NK-92 (cell line): ENCODE results near the gene USP13.
"Not testable (repeated sequence)": the region's sequence is repeated elsewhere in the genome, so short reads cannot be mapped to it uniquely, and the experiment has no call there.

Experiments
- DNase-seq: peaks from one replicate; lab custom pipeline; 2025; ENCODE audit not compliant: unreplicated experiment; lab: John Stamatoyannopoulos, UW

Gene USP13

GRCh38 chr3:179652447-179653095, at the start of gene USP13:
Gene USP13 (plus strand): TSS chr3:179653040. CDS start chr3:179653226, 186 bp downstream.
- no peak for DNase-seq

- DNase-seq: no peak
Measured at GRCh38 chr3:179603321-179603720, 49.5 kb upstream of the USP13 start.

DNA sequence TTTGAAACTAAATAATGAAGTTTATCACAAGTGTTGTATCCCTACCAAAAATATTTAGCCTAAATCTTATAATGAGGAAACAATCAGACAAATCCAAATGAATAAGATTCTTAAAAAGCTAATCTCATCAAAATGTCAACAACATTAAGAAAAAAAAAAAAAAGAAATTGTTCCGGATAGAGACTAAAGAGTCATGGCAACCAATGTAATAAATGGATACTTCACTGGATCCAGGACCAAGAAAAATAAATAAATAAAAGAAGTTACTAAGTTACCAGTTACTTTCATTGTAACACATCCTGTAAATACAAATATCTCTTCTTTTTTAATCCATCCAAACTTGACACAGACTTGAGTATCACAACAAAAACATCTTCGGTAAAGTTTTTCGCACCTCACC, 49.0 kb upstream of the USP13 start:
- DNase-seq: no peak

GRCh38 chr3:179604321-179605078, 48.3 kb upstream of the USP13 start, which contains the start of the genes MRPL47 and NDUFB5:
Gene MRPL47 (minus strand): TSS chr3:179604638. CDS start chr3:179604624, 14 bp downstream.
Gene NDUFB5 (plus strand): TSS chr3:179604794. CDS start chr3:179604816, 22 bp downstream.
- DNase-seq: peak; percentile 69

GRCh38 chr3:179606534-179607085, 46.2 kb upstream of the USP13 start:
- no peak for DNase-seq

DNA sequence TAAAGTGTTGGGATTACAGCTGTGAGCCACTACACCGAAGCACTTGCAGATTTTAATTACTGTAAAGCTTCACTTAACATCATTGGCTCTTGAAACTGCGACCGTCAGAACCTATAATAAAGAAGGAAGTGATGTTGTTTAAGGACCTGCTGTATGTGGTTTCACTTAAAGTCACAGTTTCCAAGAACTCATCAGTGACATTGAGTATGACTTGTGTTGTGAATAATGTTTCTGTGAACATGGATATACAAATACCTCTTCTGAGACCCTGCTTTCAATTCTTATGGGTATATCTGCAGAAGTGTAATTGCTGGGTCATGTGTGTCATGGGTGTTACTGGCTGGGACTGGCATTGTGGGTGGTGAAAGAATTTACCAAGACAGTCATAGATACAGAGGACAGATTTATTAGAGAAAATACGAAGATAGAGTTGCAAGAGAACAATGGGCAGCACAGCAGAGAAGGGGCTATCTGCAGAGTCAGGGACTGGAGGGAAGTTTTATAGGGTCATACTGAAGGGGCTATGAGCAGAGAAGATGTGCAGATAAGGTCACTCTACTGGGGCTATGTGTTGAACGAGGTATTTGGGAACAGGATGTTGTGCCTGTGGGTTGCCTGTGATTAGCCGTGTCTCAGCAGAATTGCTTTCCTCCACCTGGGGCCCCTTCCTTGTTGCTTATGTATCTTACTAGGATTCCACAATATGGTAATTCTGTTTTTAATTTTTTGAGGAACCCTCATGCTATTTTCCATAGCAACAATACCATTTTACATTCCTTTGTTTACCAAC, 43.7 kb upstream of the USP13 start:
- DNase-seq: no peak

DNA sequence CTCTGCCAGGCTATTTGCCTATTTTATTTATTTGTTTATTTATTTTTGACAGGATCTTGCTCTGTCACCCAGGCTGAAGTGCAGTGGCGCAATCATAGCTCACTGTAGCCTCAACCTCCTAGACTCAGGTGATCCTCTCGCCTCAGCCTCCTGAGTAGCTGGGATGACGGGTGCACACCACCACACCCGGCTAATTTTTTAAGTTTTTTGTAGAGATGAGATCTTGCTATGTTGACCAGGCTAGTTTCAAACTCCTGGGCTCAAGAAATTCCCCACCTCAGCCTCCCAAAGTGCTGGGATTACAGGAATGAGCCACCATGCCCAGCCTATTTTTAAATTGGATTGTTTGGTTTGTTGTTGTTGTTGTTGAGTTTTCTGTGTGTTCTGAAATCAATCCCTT, 42.8 kb upstream of the USP13 start:
- DNase-seq: no peak

- no peak for DNase-seq
Measured at GRCh38 chr3:179613807-179614206, 39.0 kb upstream of the USP13 start.

DNA sequence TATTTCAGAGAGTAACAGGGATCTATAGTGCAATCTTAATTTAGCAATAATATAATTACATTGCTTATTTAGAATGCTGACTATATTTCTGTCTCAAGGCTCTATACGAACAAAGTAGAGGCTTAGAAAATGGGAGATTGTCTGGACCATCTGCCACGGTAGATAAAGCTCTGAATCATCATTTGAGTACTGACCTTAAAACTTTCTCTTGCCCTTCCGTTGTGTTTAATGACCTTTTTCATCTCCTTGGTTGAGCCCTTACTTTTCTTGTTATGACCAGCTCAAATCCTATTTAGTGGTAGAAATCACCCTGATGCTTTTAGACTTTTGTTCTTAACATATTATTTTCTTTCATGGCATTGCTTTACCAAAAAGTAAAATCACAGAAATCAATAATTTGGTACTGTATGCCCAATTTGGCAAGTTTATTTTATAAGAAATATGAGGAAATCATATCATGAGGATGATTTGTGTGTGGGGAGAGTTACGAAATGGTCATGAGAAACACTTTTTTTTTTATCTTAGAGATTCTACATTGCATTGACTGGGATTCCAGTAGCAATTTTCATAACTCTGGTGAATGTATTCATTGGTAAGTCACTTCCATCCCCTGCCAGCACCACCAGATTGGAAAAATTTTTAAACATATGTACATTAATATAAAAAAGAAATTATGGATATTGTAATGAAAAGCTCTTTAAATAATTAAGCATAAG, 37.2 kb upstream of the USP13 start:
- no peak for DNase-seq

- DNase-seq: no peak
Measured at GRCh38 chr3:179622023-179622422, 30.8 kb upstream of the USP13 start.

- DNase-seq: no peak
Measured at GRCh38 chr3:179624451-179624850, 28.4 kb upstream of the USP13 start.

DNA sequence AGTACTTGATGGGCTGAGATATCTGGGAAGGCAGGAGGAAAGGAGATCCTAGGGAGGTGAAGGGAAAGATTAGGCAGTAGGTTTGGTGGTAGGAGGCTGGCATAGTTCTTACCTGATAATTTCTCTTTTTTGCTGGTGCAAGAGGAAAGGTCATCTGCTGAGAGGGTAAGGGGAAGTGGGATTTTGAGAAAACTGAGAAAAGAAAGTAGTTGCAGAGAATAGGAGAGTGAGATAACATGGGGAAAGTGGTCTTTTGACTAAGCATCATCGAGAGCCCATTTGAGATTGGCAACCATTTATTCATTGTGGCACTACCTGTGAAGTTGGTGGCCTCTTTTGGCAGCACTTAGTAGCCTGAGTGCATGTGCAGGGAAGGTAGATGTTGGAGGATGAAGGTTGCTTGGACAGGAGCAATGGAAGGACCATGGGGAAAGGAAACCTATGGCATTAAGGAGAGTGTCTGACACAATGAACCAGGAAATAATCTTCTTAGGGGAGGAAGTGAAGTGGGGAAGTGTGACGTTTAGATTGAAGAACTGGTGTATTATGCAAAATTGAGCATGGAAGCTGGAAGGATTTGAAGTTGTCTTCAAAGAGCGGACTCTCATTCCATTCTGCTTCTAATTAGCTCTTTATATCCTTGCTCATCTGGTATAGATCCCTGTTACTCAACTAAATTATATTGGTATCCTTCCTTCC, 21.9 kb upstream of the USP13 start:
- DNase-seq: no peak

DNA sequence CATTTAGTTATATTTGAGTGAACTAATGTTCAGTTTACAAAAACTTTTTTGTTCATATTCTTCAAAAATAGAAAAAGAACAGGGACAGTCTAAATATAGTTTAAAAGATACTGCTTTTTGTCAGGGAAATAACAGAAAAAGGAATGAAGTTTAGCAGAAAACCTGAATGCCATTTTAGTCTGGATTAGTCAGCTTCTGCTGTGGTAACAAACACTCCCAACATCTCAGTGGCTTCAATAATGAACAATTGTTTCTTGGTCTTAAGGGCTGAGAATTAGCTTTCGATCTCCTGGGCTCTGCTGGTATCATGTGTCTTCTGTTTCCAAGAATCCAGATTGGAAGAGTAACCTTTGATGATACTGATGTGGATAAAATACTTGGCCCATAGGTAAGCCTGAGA, 12.4 kb upstream of the USP13 start:
- DNase-seq: no peak

DNA sequence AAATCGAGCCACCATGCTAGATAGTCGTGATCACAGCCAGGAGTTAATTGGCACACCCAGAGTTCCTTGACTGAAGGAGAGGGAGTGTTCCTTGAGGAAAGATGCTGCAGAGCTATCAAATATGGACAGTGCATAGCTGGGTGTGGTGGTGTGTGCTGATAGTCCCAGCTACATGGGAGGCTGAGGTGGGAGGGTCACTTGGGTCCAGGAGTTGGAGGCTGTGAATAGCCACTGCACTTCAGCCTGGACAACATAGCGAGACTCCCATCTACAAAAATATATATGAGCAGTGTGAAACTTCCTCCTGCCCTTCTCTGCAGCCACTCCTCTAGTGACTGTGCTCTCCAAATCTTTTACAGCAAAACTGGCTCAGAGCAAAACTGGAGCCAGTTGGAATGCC, 10.0 kb upstream of the USP13 start:
- no peak for DNase-seq

DNA sequence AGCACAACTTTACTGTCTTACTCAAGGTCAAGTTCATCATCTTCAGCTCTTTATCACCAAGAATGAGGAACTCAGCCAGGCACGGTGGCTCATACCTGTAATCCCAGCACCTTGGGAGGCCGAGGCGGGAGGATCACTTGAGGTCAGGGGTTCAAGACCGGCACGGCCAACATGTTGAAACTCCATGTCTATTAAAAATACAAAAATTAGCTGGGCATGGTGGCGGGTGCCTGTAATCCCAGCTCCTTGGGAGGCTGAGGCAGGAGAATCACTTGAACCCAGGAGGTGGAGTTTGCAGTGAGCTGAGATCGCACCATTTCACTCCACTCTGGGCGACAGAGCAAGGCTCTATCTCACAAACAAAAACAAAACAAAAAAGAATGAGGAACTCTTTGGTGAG, 9.0 kb upstream of the USP13 start:
- DNase-seq: not testable (repeated sequence)

DNA sequence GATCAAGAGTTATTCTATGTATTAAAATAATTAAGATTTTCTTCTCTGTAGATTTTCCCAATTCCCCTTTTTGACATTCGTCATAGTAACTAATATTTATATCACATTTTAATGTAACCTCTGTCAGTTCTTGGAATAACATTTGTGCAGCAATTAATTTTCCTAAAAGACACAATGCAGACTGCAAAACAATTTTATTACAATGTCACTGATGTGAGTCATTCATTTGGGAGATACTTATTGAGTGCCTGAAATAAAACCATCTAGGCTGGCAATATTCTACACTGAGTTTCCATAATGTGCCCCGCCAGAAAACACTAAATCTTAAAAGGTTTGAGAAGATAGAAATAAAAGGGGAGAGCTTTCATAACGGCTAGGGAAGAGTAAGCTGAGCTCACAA, 6.7 kb upstream of the USP13 start:
- DNase-seq: no peak

- DNase-seq: no peak
Measured at GRCh38 chr3:179651687-179652446, 973 bp upstream of the USP13 start.

GRCh38 chr3:179653096-179653797, 407 bp downstream of the USP13 start:
- DNase-seq: no peak

GRCh38 chr3:179655236-179655635, 2.4 kb downstream of the USP13 start:
- no peak for DNase-seq
